ENCODE measurements around the gene RGL2.
A peak's percentile ranks its signal among the peaks of the same experiment; 100 is the strongest.

The RGL2 gene

GRCh38 chr6:33279971-33280511 lies 18.7 kb downstream of the RGL2 start:
- Histone ChIP-seq H3K4me1 (ENCODE audit: insufficient read depth, low read length, severe bottlenecking) (peaks cover 32% of the 10 kb centered on the region), H3K9ac (ENCODE audit: low read length) (no peak overlapping the region), H2AFZ (ENCODE audit: low read length) (no peak overlapping the region), H3K4me3 (ENCODE audit: low read depth, low read length, poor library complexity, severe bottlenecking) (no peak overlapping the region), H3K9me3 (ENCODE audit: low read length) (no peaks in the 10 kb centered on the region), H3K79me2 (ENCODE audit: insufficient read depth, low read length) (no peaks in the 10 kb centered on the region), H3K36me3 (ENCODE audit: insufficient read depth, low read length) (peaks cover 74% of the 10 kb centered on the region), H3K4me2 (ENCODE audit: low read length) (no peak overlapping the region), H3K9me2 (ENCODE audit: low read depth, low read length) (no peaks in the 10 kb centered on the region), H3K27ac (ENCODE audit: low read depth, low read length, poor library complexity, severe bottlenecking) (no peak overlapping the region), H3K27me3 (ENCODE audit: insufficient read depth, low read length) (no peaks in the 10 kb centered on the region), H4K20me1 (ENCODE audit: insufficient read depth, low read length) (no peaks in the 10 kb centered on the region), H3F3A (ENCODE audit: insufficient read depth, low read length) (no peaks in the 10 kb centered on the region; the same call in 1 of the 2 replicates)
- peak; percentile 49 for TF ChIP-seq CTCF (IDR thresholded peaks at IDR 0.05; ENCODE audit: low read length)
- TF ChIP-seq EZH2 (IDR thresholded peaks at IDR 0.05; ENCODE audit: borderline replicate concordance, low read length) = no peak

GRCh38 chr6:33279257-33279695 lies 19.5 kb downstream of the RGL2 start:
- Histone ChIP-seq H3K4me3 (ENCODE audit: low read depth, low read length, poor library complexity, severe bottlenecking) (no peak overlapping the region), H3K79me2 (ENCODE audit: insufficient read depth, low read length) (peaks cover 7% of the 10 kb centered on the region; the same call in 1 of the 2 replicates), H3K27me3 (ENCODE audit: insufficient read depth, low read length) (no peaks in the 10 kb centered on the region), H3K4me1 (ENCODE audit: insufficient read depth, low read length, severe bottlenecking) (peaks cover 39% of the 10 kb centered on the region), H3K27ac (ENCODE audit: low read depth, low read length, poor library complexity, severe bottlenecking) (no peak overlapping the region), H3K9me3 (ENCODE audit: low read length) (no peaks in the 10 kb centered on the region), H2AFZ (ENCODE audit: low read length) (no peak overlapping the region), H3K9me2 (ENCODE audit: low read depth, low read length) (no peaks in the 10 kb centered on the region), H3K36me3 (ENCODE audit: insufficient read depth, low read length) (peaks cover 74% of the 10 kb centered on the region), H3F3A (ENCODE audit: insufficient read depth, low read length) (peaks cover 4% of the 10 kb centered on the region; the same call in 1 of the 2 replicates), H3K4me2 (ENCODE audit: low read length) (no peak overlapping the region), H3K9ac (ENCODE audit: low read length) (no peak overlapping the region), H4K20me1 (ENCODE audit: insufficient read depth, low read length) (no peaks in the 10 kb centered on the region)
- no peak for TF ChIP-seq CTCF (IDR thresholded peaks at IDR 0.05; ENCODE audit: low read length)
- no peak for TF ChIP-seq EZH2 (IDR thresholded peaks at IDR 0.05; ENCODE audit: borderline replicate concordance, low read length)

- no peak overlapping the region for H2AFZ ChIP-seq (ENCODE audit: low read length)
- H3K9me2 ChIP-seq (ENCODE audit: low read depth, low read length) = no peaks in the 10 kb centered on the region
- no peak overlapping the region for H3K9ac ChIP-seq (ENCODE audit: low read length)
- H3K27ac ChIP-seq (ENCODE audit: low read depth, low read length, poor library complexity, severe bottlenecking) = peak overlapping the region; percentile 87
- peaks cover 74% of the 10 kb centered on the region for H3K36me3 ChIP-seq (ENCODE audit: insufficient read depth, low read length)
- TF ChIP-seq CTCF (IDR thresholded peaks at IDR 0.05; ENCODE audit: low read length) (no peak), EZH2 (IDR thresholded peaks at IDR 0.05; ENCODE audit: borderline replicate concordance, low read length) (no peak)
- H3K4me2 ChIP-seq (ENCODE audit: low read length) = no peak overlapping the region
- no peaks in the 10 kb centered on the region for H3K27me3 ChIP-seq (ENCODE audit: insufficient read depth, low read length)
- peaks cover 12% of the 10 kb centered on the region; the same call in 1 of the 2 replicates for H3K79me2 ChIP-seq (ENCODE audit: insufficient read depth, low read length)
- H4K20me1 ChIP-seq (ENCODE audit: insufficient read depth, low read length) = no peaks in the 10 kb centered on the region
- H3F3A ChIP-seq (ENCODE audit: insufficient read depth, low read length) = peaks cover 4% of the 10 kb centered on the region; the same call in 1 of the 2 replicates
- peaks cover 44% of the 10 kb centered on the region for H3K4me1 ChIP-seq (ENCODE audit: insufficient read depth, low read length, severe bottlenecking)
- no peak overlapping the region for H3K4me3 ChIP-seq (ENCODE audit: low read depth, low read length, poor library complexity, severe bottlenecking)
- H3K9me3 ChIP-seq (ENCODE audit: low read length) = no peaks in the 10 kb centered on the region
These were observed 19.9 kb downstream of the RGL2 start for GRCh38 chr6:33278810-33279209.

Measured in OCI-LY1 (cell line).